ENCODE data around the gene EMILIN2. TPM values are rescaled to one million over a fixed set of nuclear protein-coding genes. Genes with fewer than 3 reads are reported as not detected.

The EMILIN2 gene
- total and polyA plus RNA-seq, 2 of the 8 experiments (the other 6 are each of a cell fraction or from before 2014, with no cell fraction given), result 6.0 to 7.5 TPM

DNA sequence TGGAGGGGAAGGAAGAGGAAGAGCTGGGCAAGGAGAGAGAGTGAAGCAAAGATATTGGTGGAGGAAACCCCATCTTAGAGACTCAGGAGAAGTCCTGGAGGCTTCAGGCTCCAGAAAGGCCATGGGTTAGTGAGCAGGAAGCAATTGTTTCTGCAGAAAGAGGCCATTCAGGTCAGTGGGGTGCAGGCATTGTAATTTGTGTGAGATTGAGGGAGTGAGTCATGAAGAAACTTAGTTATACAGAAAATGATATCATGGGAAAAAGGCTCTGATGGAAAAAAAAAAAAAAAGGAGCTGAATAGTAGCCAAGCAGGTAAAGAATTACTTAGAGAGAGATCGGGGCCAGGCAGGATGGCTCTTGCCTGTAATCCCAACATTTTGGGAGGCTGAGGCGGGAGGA is 4.0 kb downstream of the EMILIN2 start:
- H2BK15ac ChIP-seq (ENCODE audit: low read length), result no peak overlapping the region
- POLR2A ChIA-PET (ENCODE audit: partially characterized antibody), result no interaction called here
- no peak overlapping the region for H2BK5ac ChIP-seq (ENCODE audit: low read depth, low read length)
- FAIRE-seq (no peak), DNase-seq (ENCODE audit: low read depth in 1 of 2, low spot score in 2 of 2) (no peak)
- no peak overlapping the region for H2BK12ac ChIP-seq (ENCODE audit: low read depth, low read length)
- no peak overlapping the region for H2BK20ac ChIP-seq (ENCODE audit: low read length)
- no peaks in the 10 kb centered on the region for H3K36me3 ChIP-seq (ENCODE audit: control insufficient read depth in 2 of 4, insufficient read depth in 4 of 4, low read length in 3 of 4)
- H4K5ac ChIP-seq (ENCODE audit: insufficient read length, low read depth, low read length), result no peak overlapping the region
- no peak overlapping the region for H3K14ac ChIP-seq (ENCODE audit: insufficient read length)
- H4K8ac ChIP-seq (ENCODE audit: extremely low read depth, insufficient read depth, low read length), result no peak overlapping the region
- H2BK120ac ChIP-seq (replicated peaks; ENCODE audit: low read depth, low read length), result no peak overlapping the region
- no peak overlapping the region for H2AK5ac ChIP-seq (ENCODE audit: low read depth, low read length)
- H3K56ac ChIP-seq (replicated peaks; ENCODE audit: insufficient read length, low read depth, low read length), result no peak overlapping the region
- H4K91ac ChIP-seq (replicated peaks; ENCODE audit: insufficient read length, low read length), result no peak overlapping the region
- H3K4ac ChIP-seq (replicated peaks; ENCODE audit: insufficient read length, low read depth, low read length), result no peak overlapping the region
- H3K27ac ChIP-seq (ENCODE audit: low read depth, low read length), result no peak overlapping the region
- H3K23me2 ChIP-seq (ENCODE audit: low read depth, low read length), result peaks cover 14% of the 10 kb centered on the region; the same call in 1 of the 2 replicates
- no peaks in the 10 kb centered on the region; a peak in 1 of 4 replicates for H3K9me3 ChIP-seq (ENCODE audit: insufficient read depth in 2 of 2, low read depth in 1 of 2, low read length in 1 of 2)
- H3K4me2 ChIP-seq (ENCODE audit: insufficient read depth in 1 of 2, low read depth in 2 of 2, low read length in 2 of 2), result no peak overlapping the region
- H3K79me2 ChIP-seq (ENCODE audit: control insufficient read depth in 1 of 2, insufficient read depth in 2 of 2, low read length in 2 of 2), result no peaks in the 10 kb centered on the region
- H3K9ac ChIP-seq (replicated peaks in 1 of 4; ENCODE audit: extremely low read depth in 1 of 4, low read depth in 3 of 4, low read length in 3 of 4), result no peak overlapping the region
- no peak overlapping the region for H3K4me3 ChIP-seq (ENCODE audit: extremely low read depth in 1 of 4, insufficient read depth in 2 of 4, low read depth in 3 of 4, low read length in 4 of 4)
- H3K18ac ChIP-seq (ENCODE audit: extremely low read depth, low read length), result no peak overlapping the region
- CTCF ChIA-PET (ENCODE audit: partially characterized antibody), result no interaction called here
- H3K79me1 ChIP-seq (ENCODE audit: low read depth, low read length), result no peaks in the 10 kb centered on the region
- no peak overlapping the region for H3K23ac ChIP-seq (ENCODE audit: insufficient read length)
- 100% methylated on average over 2 of the region's 2 CpGs; no CpG with 5 or more reads in 1 of the 2 experiments for WGBS, 2 experiments (ENCODE audit: extremely low coverage in 1 of 2, insufficient coverage in 1 of 2, insufficient read length in 1 of 2, insufficient replicate concordance in 2 of 2, low coverage in 1 of 2, low lambda C conversion rate in 2 of 2, missing lambda C conversion rate in 1 of 2)
- H4K20me1 ChIP-seq (replicated peaks in 1 of 2; ENCODE audit: control insufficient read depth in 1 of 2, insufficient read depth in 2 of 2, low read length in 2 of 2), result peaks cover 0 to 2% of the 10 kb centered on the region in 2 experiments
- peaks cover 5 to 36% (median 29%) of the 10 kb centered on the region in 4 experiments for H3K27me3 ChIP-seq (replicated peaks in 1 of 4; ENCODE audit: control insufficient read depth in 3 of 4, extremely low read depth in 1 of 4, insufficient read depth in 3 of 4, low read length in 3 of 4)
- no peak overlapping the region for H2AFZ ChIP-seq (ENCODE audit: low read length)
- peaks cover 0 to 10% (median 4%) of the 10 kb centered on the region in 4 experiments; a peak in 3 of 7 replicates for H3K4me1 ChIP-seq (replicated peaks in 1 of 4; ENCODE audit: control insufficient read depth in 3 of 4, insufficient read depth in 4 of 4, low read length in 3 of 4)
- TF ChIP-seq CHD2 (IDR thresholded peaks at IDR 0.05; ENCODE audit: low read length) (no peak), CREB1 (IDR thresholded peaks at IDR 0.05) (no peak), SRF (IDR thresholded peaks at IDR 0.05; ENCODE audit: low read depth, low read length) (no peak), POLR2A (IDR thresholded peaks at IDR 0.05; ENCODE audit: control extremely low read depth in 1 of 2, low read depth in 2 of 2, low read length in 2 of 2) (no peak), SP4 (IDR thresholded peaks at IDR 0.05; ENCODE audit: low read length) (no peak), YY1 (IDR thresholded peaks at IDR 0.05; ENCODE audit: low read depth, low read length) (no peak), JUN (IDR thresholded peaks at IDR 0.05; ENCODE audit: low read depth, low read length) (no peak), SAP30 (IDR thresholded peaks at IDR 0.05; ENCODE audit: insufficient read depth, insufficient replicate concordance, low read length) (no peak)
- TF ChIP-seq, protein P1, sequence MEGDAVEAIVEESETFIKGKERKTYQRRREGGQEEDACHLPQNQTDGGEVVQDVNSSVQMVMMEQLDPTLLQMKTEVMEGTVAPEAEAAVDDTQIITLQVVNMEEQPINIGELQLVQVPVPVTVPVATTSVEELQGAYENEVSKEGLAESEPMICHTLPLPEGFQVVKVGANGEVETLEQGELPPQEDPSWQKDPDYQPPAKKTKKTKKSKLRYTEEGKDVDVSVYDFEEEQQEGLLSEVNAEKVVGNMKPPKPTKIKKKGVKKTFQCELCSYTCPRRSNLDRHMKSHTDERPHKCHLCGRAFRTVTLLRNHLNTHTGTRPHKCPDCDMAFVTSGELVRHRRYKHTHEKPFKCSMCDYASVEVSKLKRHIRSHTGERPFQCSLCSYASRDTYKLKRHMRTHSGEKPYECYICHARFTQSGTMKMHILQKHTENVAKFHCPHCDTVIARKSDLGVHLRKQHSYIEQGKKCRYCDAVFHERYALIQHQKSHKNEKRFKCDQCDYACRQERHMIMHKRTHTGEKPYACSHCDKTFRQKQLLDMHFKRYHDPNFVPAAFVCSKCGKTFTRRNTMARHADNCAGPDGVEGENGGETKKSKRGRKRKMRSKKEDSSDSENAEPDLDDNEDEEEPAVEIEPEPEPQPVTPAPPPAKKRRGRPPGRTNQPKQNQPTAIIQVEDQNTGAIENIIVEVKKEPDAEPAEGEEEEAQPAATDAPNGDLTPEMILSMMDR (IDR thresholded peaks at IDR 0.05; ENCODE audit: control extremely low read depth in 1 of 3, insufficient read depth in 1 of 3, low read depth in 1 of 3, low read length in 3 of 3), result no peak
- TF ChIP-seq, protein P2, sequence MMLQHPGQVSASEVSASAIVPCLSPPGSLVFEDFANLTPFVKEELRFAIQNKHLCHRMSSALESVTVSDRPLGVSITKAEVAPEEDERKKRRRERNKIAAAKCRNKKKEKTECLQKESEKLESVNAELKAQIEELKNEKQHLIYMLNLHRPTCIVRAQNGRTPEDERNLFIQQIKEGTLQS (IDR thresholded peaks at IDR 0.05; ENCODE audit: insufficient read depth, low read depth, low read length), result no peak
- TF ChIP-seq, protein P3, sequence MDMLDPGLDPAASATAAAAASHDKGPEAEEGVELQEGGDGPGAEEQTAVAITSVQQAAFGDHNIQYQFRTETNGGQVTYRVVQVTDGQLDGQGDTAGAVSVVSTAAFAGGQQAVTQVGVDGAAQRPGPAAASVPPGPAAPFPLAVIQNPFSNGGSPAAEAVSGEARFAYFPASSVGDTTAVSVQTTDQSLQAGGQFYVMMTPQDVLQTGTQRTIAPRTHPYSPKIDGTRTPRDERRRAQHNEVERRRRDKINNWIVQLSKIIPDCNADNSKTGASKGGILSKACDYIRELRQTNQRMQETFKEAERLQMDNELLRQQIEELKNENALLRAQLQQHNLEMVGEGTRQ (IDR thresholded peaks at IDR 0.05; ENCODE audit: low read length), result no peak
